WTC11 (cell line): ENCODE data around the gene SPRED2.

Experiments used
- ESRRA ChIP-seq: sonication (generic); formaldehyde crosslinking; IDR thresholded peaks from 2 replicates; pipeline ENCODE4 v1.8.1; 2022; ENCODE audit warnings: mild to moderate bottlenecking, missing genetic modification reagents, borderline replicate concordance
- TF ChIP-seq, protein P1 (sequence below): sonication (generic); formaldehyde crosslinking; IDR thresholded peaks from 2 replicates; pipeline ENCODE4 v1.8.0; 2022; ENCODE audit warnings: mild to moderate bottlenecking, missing genetic modification reagents

DNA sequence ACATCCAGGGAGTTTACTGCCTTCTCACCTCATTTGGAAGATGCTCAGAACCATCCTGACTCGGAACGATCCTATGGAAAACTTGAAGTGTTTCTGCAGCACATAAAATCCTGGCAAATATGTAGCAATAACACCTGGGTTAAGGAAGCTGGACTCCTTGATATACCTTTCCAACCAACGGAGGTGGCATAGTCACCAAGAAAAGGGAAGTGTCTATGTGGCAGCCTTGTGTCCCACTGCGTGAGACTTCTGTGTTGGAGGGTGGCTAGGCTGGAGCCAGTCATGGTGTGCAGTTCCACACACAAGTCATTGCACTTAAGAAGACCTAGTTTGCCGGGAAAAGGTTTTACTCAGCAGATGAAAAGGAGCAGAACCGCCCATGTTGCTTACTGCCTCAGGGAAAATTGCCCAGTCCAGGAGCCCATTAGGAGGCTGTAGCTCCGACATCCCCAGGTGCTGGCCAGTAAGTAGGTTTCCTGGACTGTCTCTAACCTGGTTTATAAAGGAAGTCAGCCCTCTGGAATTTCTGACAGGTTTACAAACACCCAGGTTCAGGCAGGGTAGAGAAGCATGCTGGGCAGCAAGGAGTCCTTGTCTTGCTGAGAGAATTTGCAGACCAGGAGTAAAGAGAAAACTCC lies 46.2 kb upstream of the SPRED2 start:
- TF ChIP-seq ESRRA (CRISPR knock-in tag), result no peak
- TF ChIP-seq, protein P1, sequence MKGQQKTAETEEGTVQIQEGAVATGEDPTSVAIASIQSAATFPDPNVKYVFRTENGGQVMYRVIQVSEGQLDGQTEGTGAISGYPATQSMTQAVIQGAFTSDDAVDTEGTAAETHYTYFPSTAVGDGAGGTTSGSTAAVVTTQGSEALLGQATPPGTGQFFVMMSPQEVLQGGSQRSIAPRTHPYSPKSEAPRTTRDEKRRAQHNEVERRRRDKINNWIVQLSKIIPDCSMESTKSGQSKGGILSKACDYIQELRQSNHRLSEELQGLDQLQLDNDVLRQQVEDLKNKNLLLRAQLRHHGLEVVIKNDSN (CRISPR knock-in tag), result no peak
